ENCODE data around the gene CD55. TPM values are rescaled to one million over a fixed set of nuclear protein-coding genes. Genes with fewer than 3 reads are reported as not detected.

The CD55 gene
- total and polyA plus RNA-seq, 2 of the 8 experiments (the other 6 are each of a cell fraction or from before 2014, with no cell fraction given), result 20.1 to 22.8 TPM

DNA sequence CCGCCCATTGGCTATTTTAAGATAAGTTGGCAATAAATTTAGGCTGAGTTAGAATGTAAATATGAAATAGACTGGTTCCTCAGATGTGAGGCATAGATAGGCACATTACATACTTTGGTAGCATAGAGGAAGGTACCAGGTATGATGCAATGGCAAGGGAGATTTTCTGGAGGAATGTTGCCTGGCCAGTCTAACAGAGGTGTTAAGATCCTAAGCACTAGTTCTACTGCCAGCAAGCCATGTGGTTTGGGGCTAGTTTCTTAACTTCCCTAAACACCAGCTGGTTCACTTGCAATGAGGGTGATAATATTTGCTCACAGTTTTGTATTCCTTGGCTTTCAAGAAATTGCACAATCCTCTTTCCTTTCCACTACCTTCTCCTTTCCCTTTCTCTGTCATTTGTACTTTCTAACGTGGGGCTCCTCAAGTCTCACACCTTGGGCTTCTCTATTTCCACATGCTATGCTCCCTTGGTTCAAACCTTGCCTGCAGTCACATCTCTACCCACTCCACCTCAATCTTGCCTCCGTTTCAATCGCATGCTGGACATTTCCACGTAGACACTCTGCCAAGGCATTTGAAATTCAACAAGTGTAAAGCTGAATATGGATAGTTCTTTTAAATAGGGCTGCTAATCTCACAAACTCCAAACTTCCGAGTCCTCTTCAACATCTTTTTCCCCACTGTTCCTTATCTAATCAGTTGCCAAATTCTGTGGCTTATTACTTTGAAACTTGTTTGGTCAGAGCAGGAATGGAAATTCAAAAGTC, 4.7 kb upstream of the CD55 start (continued):
- TF ChIP-seq TBP (IDR thresholded peaks at IDR 0.05; ENCODE audit: low read depth, low read length) (no peak), KDM4A (IDR thresholded peaks at IDR 0.05; ENCODE audit: low read depth, low read length, severe bottlenecking) (no peak), BCL11A (IDR thresholded peaks at IDR 0.05; ENCODE audit: low read depth in 2 of 2, low read length in 2 of 2) (no peak), CEBPB (IDR thresholded peaks at IDR 0.05; ENCODE audit: low read depth, low read length) (peak; percentile 97), RNF2 (IDR thresholded peaks at IDR 0.05; ENCODE audit: borderline replicate concordance, low read depth, low read length, missing control alignments, poor library complexity, severe bottlenecking) (no peak), SP4 (IDR thresholded peaks at IDR 0.05; ENCODE audit: low read length) (no peak), CTBP2 (IDR thresholded peaks at IDR 0.05; ENCODE audit: borderline replicate concordance, insufficient read depth, insufficient read length, low read length) (no peak), ZNF274 (IDR thresholded peaks at IDR 0.05; ENCODE audit: borderline replicate concordance, extremely low read depth, low read length) (no peak), FOSL1 (IDR thresholded peaks at IDR 0.05; ENCODE audit: insufficient read depth, low read depth, low read length) (no peak), EZH2 (IDR thresholded peaks at IDR 0.05; ENCODE audit: low read depth, low read length, severe bottlenecking) (no peak), NRF1 (IDR thresholded peaks at IDR 0.05; ENCODE audit: low read depth, low read length) (no peak), SIX5 (IDR thresholded peaks at IDR 0.05; ENCODE audit: low read depth, low read length) (no peak), CBX8 (IDR thresholded peaks at IDR 0.05; ENCODE audit: borderline replicate concordance, low read depth, low read length) (no peak)
- TF ChIP-seq, protein P1, sequence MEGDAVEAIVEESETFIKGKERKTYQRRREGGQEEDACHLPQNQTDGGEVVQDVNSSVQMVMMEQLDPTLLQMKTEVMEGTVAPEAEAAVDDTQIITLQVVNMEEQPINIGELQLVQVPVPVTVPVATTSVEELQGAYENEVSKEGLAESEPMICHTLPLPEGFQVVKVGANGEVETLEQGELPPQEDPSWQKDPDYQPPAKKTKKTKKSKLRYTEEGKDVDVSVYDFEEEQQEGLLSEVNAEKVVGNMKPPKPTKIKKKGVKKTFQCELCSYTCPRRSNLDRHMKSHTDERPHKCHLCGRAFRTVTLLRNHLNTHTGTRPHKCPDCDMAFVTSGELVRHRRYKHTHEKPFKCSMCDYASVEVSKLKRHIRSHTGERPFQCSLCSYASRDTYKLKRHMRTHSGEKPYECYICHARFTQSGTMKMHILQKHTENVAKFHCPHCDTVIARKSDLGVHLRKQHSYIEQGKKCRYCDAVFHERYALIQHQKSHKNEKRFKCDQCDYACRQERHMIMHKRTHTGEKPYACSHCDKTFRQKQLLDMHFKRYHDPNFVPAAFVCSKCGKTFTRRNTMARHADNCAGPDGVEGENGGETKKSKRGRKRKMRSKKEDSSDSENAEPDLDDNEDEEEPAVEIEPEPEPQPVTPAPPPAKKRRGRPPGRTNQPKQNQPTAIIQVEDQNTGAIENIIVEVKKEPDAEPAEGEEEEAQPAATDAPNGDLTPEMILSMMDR (IDR thresholded peaks at IDR 0.05; ENCODE audit: control extremely low read depth in 1 of 3, insufficient read depth in 1 of 3, low read depth in 1 of 3, low read length in 3 of 3), result no peak
